Endothelial cell of umbilical vein (primary cell): Measurements from ENCODE around the gene ITGA1. TPM values are rescaled to one million over a fixed set of nuclear protein-coding genes. Genes with fewer than 3 reads are reported as not detected.

ENCODE experiments used
- Bru-seq: library from RNA; stranded (reverse); fragments of 400-500 nt; gene quantifications from one replicate; lab custom pipeline; 2021; lab: Mats Ljungman, UMichigan
- BruChase-seq, 2 experiments: library from RNA; stranded (reverse); fragments of 400-500 nt; gene quantifications; one replicate each; lab custom pipeline; 2021; lab: Mats Ljungman, UMichigan
- BruUV-seq: library from RNA; stranded (reverse); fragments of 400-500 nt; replicated peaks from 2 replicates; lab custom pipeline; 2021; lab: Mats Ljungman, UMichigan
- CTCF ChIA-PET: fragments of 300-600, 350-600 bp; sonication (Branson Sonifier 250); formaldehyde crosslinking; loops from one replicate; lab custom pipeline; 2021; ENCODE audit warnings: antibody characterized with exemption, inconsistent platforms; lab: Charles Lee
- POLR2A ChIA-PET: fragments of 300-600, 350-600 bp; sonication (Branson Sonifier 250); formaldehyde crosslinking; loops from one replicate; lab custom pipeline; 2021; ENCODE audit warnings: antibody characterized with exemption, inconsistent platforms; lab: Charles Lee
- DNase-seq: peaks from one replicate; pipeline ENCODE4 v3.0.0-alpha.2; 2011; ENCODE audit warnings: low read depth, low spot score
- FAIRE-seq: peaks from 2 replicates; lab custom pipeline; 2011; peaks lifted over from hg19 to GRCh38; lab: Jason Lieb, UNC
- H2AFZ ChIP-seq: 2 replicates; pipeline ENCODE4 v1.6.0; 2012; ENCODE audit warnings: low read depth, low read length, control low read depth, inconsistent platforms
- H3K27ac ChIP-seq: 2 replicates; pipeline ENCODE4 v1.5.1; 2011; ENCODE audit warnings: low read depth, mild to moderate bottlenecking, control low read depth, low read length, moderate library complexity; ENCODE audit not compliant: insufficient read depth
- H3K27me3 ChIP-seq, 2 experiments: 2 replicates each; pipeline versions ENCODE4 v1.6.0 to v1.6.1; 2011; ENCODE audit warnings: low read length in 2 of 2, mixed read lengths in 1 of 2; ENCODE audit not compliant: control insufficient read depth in 2 of 2, insufficient read depth in 2 of 2
- H3K36me3 ChIP-seq, 2 experiments: 2 replicates in 1 of 2; 3 replicates in 1 of 2; pipeline ENCODE4 v1.5.1; 2011; ENCODE audit warnings: low read length in 2 of 2, mild to moderate bottlenecking in 1 of 2, moderate library complexity in 1 of 2; ENCODE audit not compliant: control insufficient read depth in 2 of 2, insufficient read depth in 2 of 2; ENCODE audit errors: extremely low read depth in 1 of 2
- H3K4me1 ChIP-seq: 3 replicates; pipeline ENCODE4 v1.5.1; 2011; ENCODE audit warnings: mild to moderate bottlenecking, low read length; ENCODE audit not compliant: control insufficient read depth, insufficient read depth; ENCODE audit errors: extremely low read depth
- H3K4me2 ChIP-seq: 2 replicates; pipeline ENCODE4 v1.6.1; 2011; ENCODE audit warnings: low read length, control low read depth, mixed read lengths; ENCODE audit not compliant: insufficient read depth
- H3K4me3 ChIP-seq, 3 experiments: fragments of 200-600 bp in 1 of 3; sonication (generic), shearing (Covaris generic) in 1 of 3; replicated peaks in 1 of 3; 2 replicates each; pipeline ENCODE4 v1.5.1; 2011 to 2016; ENCODE audit warnings: control low read depth in 3 of 3, low read length in 3 of 3, mild to moderate bottlenecking in 2 of 3, inconsistent platforms in 1 of 3, low read depth in 1 of 3, moderate library complexity in 1 of 3; ENCODE audit not compliant: insufficient read depth in 1 of 3
- H3K79me2 ChIP-seq: 2 replicates; pipeline ENCODE4 v1.6.0; 2012; ENCODE audit warnings: low read length, inconsistent platforms; ENCODE audit not compliant: control insufficient read depth, insufficient read depth
- H3K9ac ChIP-seq: replicated peaks from 2 replicates; pipeline ENCODE3; 2011; ENCODE audit warnings: low read length, control low read depth; ENCODE audit not compliant: insufficient read depth; ENCODE audit errors: extremely low read depth
- H3K9me1 ChIP-seq: replicated peaks from 3 replicates; pipeline ENCODE4 v1.6.0; 2011; ENCODE audit warnings: mild to moderate bottlenecking, low read length; ENCODE audit not compliant: control insufficient read depth, insufficient read depth; ENCODE audit errors: extremely low read depth
- H3K9me3 ChIP-seq: replicated peaks from 2 replicates; pipeline ENCODE4 v1.5.1; 2012; ENCODE audit warnings: low read length, inconsistent platforms; ENCODE audit not compliant: control insufficient read depth, insufficient read depth
- H4K20me1 ChIP-seq: replicated peaks from 2 replicates; pipeline ENCODE3; 2011; ENCODE audit warnings: mild to moderate bottlenecking, low read length; ENCODE audit not compliant: control insufficient read depth, insufficient read depth; ENCODE audit errors: extremely low read depth
- EZH2 ChIP-seq: IDR thresholded peaks from 2 replicates; pipeline ENCODE4 v1.6.1; 2012; ENCODE audit warnings: borderline replicate concordance, low read depth, mild to moderate bottlenecking, moderate library complexity, low read length, inconsistent platforms; ENCODE audit not compliant: severe bottlenecking
- FOS ChIP-seq: IDR thresholded peaks from 2 replicates; pipeline ENCODE4 v1.6.1; 2011; ENCODE audit warnings: mild to moderate bottlenecking, low read length, moderate library complexity, borderline replicate concordance; ENCODE audit not compliant: insufficient read depth
- GATA2 ChIP-seq: IDR thresholded peaks from 2 replicates; pipeline ENCODE4 v1.7.0; 2011; ENCODE audit warnings: low read depth, mild to moderate bottlenecking, moderate library complexity, mixed read lengths, low read length; ENCODE audit not compliant: insufficient read length, insufficient read depth
- JUN ChIP-seq: IDR thresholded peaks from 2 replicates; pipeline ENCODE4 v1.6.1; 2011; ENCODE audit warnings: borderline replicate concordance, low read depth; ENCODE audit not compliant: insufficient read length, insufficient read depth
- MAX ChIP-seq: IDR thresholded peaks from 2 replicates; pipeline ENCODE4 v1.6.1; 2011; ENCODE audit not compliant: insufficient read depth, insufficient read length
- MYC ChIP-seq: IDR thresholded peaks from one replicate; pipeline ENCODE4 v1.6.1; 2011; ENCODE audit warnings: mild to moderate bottlenecking, low read depth, low read length
- POLR2A ChIP-seq: IDR thresholded peaks from 2 replicates; pipeline ENCODE4 v1.6.1; 2012; ENCODE audit warnings: low read depth, mild to moderate bottlenecking, control low read depth, low read length
- POLR2AphosphoS5 ChIP-seq: IDR thresholded peaks from 2 replicates; pipeline ENCODE4 v1.6.1; 2012; ENCODE audit warnings: low read depth, mild to moderate bottlenecking, control low read depth, low read length, moderate library complexity; ENCODE audit not compliant: insufficient read depth
- dilution Hi-C: fragments of 300-500 bp; cut with MboI; formaldehyde crosslinking; loops from one replicate; pipeline ENCODE4 v1.15.0; 2019; ENCODE audit warnings: low sequenced_read_pairs; ENCODE audit not compliant: extremely low pct_ligation_motif_present
- intact Hi-C: fragments of 100-400 bp; cut with micrococcal nuclease; formaldehyde crosslinking; loops from one replicate; pipeline ENCODE4 v1.10.0; 2022
- long read RNA-seq: library from polyadenylated mRNA; stranded (forward); transcript quantifications from one replicate; pipeline ENCODE4 v2.0.0, GENCODE V29; 2021
- polyA minus RNA-seq, 3 experiments: library from RNA; depleted of rRNA, polyadenylated mRNA; stranded (reverse); fragments of >200 nt; gene quantifications; 1 replicate in 1 of 3; 2 replicates in 2 of 3; pipeline ENCODE4 v1.2.3, GENCODE V29; 2011
- polyA plus RNA-seq, 4 experiments: library from polyadenylated mRNA; depleted of rRNA in 3 of 4; stranded (reverse) in 3 of 4; unstranded in 1 of 4; fragments of >200 nt; gene quantifications; 2 replicates each; pipeline versions ENCODE4 v1.2.1 to v1.2.3, GENCODE V29; 2011 to 2012; ENCODE audit warnings: missing spikeins in 1 of 4
- total RNA-seq: library from RNA; stranded (reverse); gene quantifications from 2 replicates; pipeline ENCODE4 v1.2.3, GENCODE V29; 2021
- TF ChIP-seq, protein P1 (sequence below), 2 donors: IDR thresholded peaks; 1 replicate in 1 of 2; 2 replicates in 1 of 2; pipeline ENCODE4 v1.5.1; 2011; ENCODE audit warnings: low read length in 2 of 2, mild to moderate bottlenecking in 2 of 2, moderate library complexity in 2 of 2, control low read depth in 1 of 2, inconsistent platforms in 1 of 2, low read depth in 1 of 2; ENCODE audit not compliant: insufficient read depth in 1 of 2; ENCODE audit errors: extremely low read depth in 1 of 2

Gene ITGA1
- total RNA-seq, result 1.9 and 3.3 TPM in 2 replicates
- polyA plus RNA-seq, result 0.65 and 1.2 TPM in 2 replicates
- 0.30 and 0.73 TPM in 2 replicates for polyA plus RNA-seq (2011; cell fraction: cytosol; rRNA removed)
- polyA plus RNA-seq (2011; cell fraction: nucleus; rRNA removed), result 1.6 and 2.7 TPM in 2 replicates
- 0.45 and 0.60 TPM in 2 replicates for polyA plus RNA-seq (2012)
- polyA minus RNA-seq, result 2.5 and 5.4 TPM in 2 replicates
- polyA minus RNA-seq (2011; cell fraction: cytosol; rRNA and poly(A)+ RNA removed), result 24.3 TPM
- polyA minus RNA-seq (2011; cell fraction: nucleus; rRNA and poly(A)+ RNA removed), result 4.2 and 6.7 TPM in 2 replicates
- percentile 31 among the genes with signal in this experiment for Bru-seq, nascent RNA
- BruChase-seq, experiment 1, labeled RNA remaining after a 6-hour chase, result percentile 34 among the genes with signal in this experiment
- BruChase-seq, experiment 2, labeled RNA remaining after a 2-hour chase, result percentile 34 among the genes with signal in this experiment
- long read RNA-seq, full-length matches to known transcripts, result 3 of 4 reads
- long read RNA-seq, partial matches to known transcripts, result 0 of 4 reads
- long read RNA-seq, other reads (novel, unspliced or antisense), result 1 of 4 reads

- peak within 1 kb of the TSS; percentile 91 for H2AFZ ChIP-seq
- no peaks in the 10 kb centered on the region for H3K36me3 ChIP-seq
- TF ChIP-seq MAX (no peak), FOS (no peak), POLR2A (no peak), GATA2 (no peak), JUN (no peak), POLR2AphosphoS5 (peak; percentile 27), MYC (no peak), EZH2 (no peak)
- TF ChIP-seq, protein P1, sequence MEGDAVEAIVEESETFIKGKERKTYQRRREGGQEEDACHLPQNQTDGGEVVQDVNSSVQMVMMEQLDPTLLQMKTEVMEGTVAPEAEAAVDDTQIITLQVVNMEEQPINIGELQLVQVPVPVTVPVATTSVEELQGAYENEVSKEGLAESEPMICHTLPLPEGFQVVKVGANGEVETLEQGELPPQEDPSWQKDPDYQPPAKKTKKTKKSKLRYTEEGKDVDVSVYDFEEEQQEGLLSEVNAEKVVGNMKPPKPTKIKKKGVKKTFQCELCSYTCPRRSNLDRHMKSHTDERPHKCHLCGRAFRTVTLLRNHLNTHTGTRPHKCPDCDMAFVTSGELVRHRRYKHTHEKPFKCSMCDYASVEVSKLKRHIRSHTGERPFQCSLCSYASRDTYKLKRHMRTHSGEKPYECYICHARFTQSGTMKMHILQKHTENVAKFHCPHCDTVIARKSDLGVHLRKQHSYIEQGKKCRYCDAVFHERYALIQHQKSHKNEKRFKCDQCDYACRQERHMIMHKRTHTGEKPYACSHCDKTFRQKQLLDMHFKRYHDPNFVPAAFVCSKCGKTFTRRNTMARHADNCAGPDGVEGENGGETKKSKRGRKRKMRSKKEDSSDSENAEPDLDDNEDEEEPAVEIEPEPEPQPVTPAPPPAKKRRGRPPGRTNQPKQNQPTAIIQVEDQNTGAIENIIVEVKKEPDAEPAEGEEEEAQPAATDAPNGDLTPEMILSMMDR (IDR thresholded peaks at IDR 0.05; ENCODE audit: extremely low read depth in 1 of 2, insufficient read depth in 1 of 2, low read depth in 1 of 2, low read length in 2 of 2), result peak; percentile 16 to 51
- H3K27ac ChIP-seq, result peak within 1 kb of the TSS; percentile 19
- no peaks in the 10 kb centered on the region for H3K9me3 ChIP-seq
- H3K9me1 ChIP-seq, result no peaks in the 10 kb centered on the region
- POLR2A ChIA-PET, result interaction anchor here (0.6 kb wide), 1 partner anchor 62 kb away, joined by 3 read pairs; no protein-coding TSS in a partner anchor
- peaks cover 11% of the 10 kb centered on the region for H3K4me1 ChIP-seq
- no peaks in the 10 kb centered on the region for H4K20me1 ChIP-seq
- CTCF ChIA-PET, result interaction anchor here (0.7 to 1.9 kb wide), 10 partner anchors 12 to 189 kb away, joined by 3 to 20 read pairs (median 5); no protein-coding TSS in a partner anchor
- dilution Hi-C loops, result no loop called here
- H3K4me2 ChIP-seq, result peak within 1 kb of the TSS; percentile 88
- peak; percentile 56 for FAIRE-seq
- peak within 1 kb of the TSS; percentile 56 for H3K9ac ChIP-seq
- peak within 1 kb of the TSS; percentile 35 to 80 (median 62) for H3K4me3 ChIP-seq
- peak; percentile 77 for DNase-seq
- intact Hi-C loops, result loop anchor here (1.0 to 5.0 kb wide), 5 partner anchors 11 to 127 kb away; no protein-coding TSS in a partner anchor
- H3K79me2 ChIP-seq, result no peaks in the 10 kb centered on the region
- BruUV-seq, result no TSS peak
- no peaks in the 10 kb centered on the region for H3K27me3 ChIP-seq
Observed at GRCh38 chr5:52787600-52788504, at the start of gene ITGA1, which contains the start of gene PELO. Gene ITGA1 (plus strand): TSS chr5:52787916. CDS start chr5:52788354, 438 bp downstream. Gene PELO (plus strand): TSS chr5:52787916. CDS start chr5:52800395, 12,479 bp downstream.
